SJCRH30 (cell line): ENCODE results near the gene NSRP1. TPM values are rescaled to one million over a fixed set of nuclear protein-coding genes. Genes with fewer than 3 reads are reported as not detected.
"Not testable (repeated sequence)": the region's sequence is repeated elsewhere in the genome, so short reads cannot be mapped to it uniquely, and the experiment has no call there.

ENCODE experiments used
- DNase-seq, 2 experiments: peaks; one replicate each; pipeline ENCODE4 v3.0.0-alpha.2; 2015 to 2020
- H3K27ac ChIP-seq: fragments of 250-450 bp; sonication (Bioruptor Pico); 2 replicates; pipeline ENCODE4 v1.5.1; 2020; ENCODE audit warnings: mild to moderate bottlenecking, moderate library complexity
- H3K27me3 ChIP-seq: fragments of 250-450 bp; sonication (Bioruptor Pico); 2 replicates; pipeline ENCODE4 v1.5.1; 2020; ENCODE audit warnings: mild to moderate bottlenecking, moderate library complexity
- H3K36me3 ChIP-seq: fragments of 250-450 bp; sonication (Bioruptor Pico); 2 replicates; pipeline ENCODE4 v1.5.1; 2020; ENCODE audit warnings: mild to moderate bottlenecking, moderate library complexity
- H3K4me1 ChIP-seq: fragments of 250-450 bp; sonication (Bioruptor Pico); 2 replicates; pipeline ENCODE4 v1.5.1; 2020; ENCODE audit warnings: mild to moderate bottlenecking, moderate library complexity
- H3K4me3 ChIP-seq: fragments of 250-450 bp; sonication (Bioruptor Pico); 2 replicates; pipeline ENCODE4 v1.5.1; 2020; ENCODE audit warnings: mild to moderate bottlenecking, moderate library complexity
- H3K9me3 ChIP-seq: fragments of 250-450 bp; sonication (Bioruptor Pico); replicated peaks from 2 replicates; pipeline ENCODE4 v1.5.1; 2020; ENCODE audit warnings: mild to moderate bottlenecking, moderate library complexity
- total RNA-seq: library from RNA; depleted of rRNA; stranded (reverse); fragments of >200 nt; shearing (Covaris generic); gene quantifications from 2 replicates; pipeline ENCODE4 v1.2.3, GENCODE V29; 2014

NSRP1 gene
- total RNA-seq, 1 experiment from 2014 or later: 27.3 TPM

GRCh38 chr17:30217746-30218245 is 101.2 kb downstream of the NSRP1 start:
- Histone ChIP-seq H3K4me3 (no peak overlapping the region), H3K27me3 (no peaks in the 10 kb centered on the region), H3K4me1 (no peaks in the 10 kb centered on the region), H3K9me3 (no peaks in the 10 kb centered on the region), H3K27ac (no peak overlapping the region), H3K36me3 (no peaks in the 10 kb centered on the region)
- no peak for DNase-seq

- Histone ChIP-seq H3K27me3 (no peaks in the 10 kb centered on the region), H3K4me3 (no peak overlapping the region), H3K36me3 (no peaks in the 10 kb centered on the region), H3K9me3 (no peaks in the 10 kb centered on the region), H3K27ac (no peak overlapping the region), H3K4me1 (no peaks in the 10 kb centered on the region)
- DNase-seq: no peak
These were observed 102.2 kb downstream of the NSRP1 start for GRCh38 chr17:30218799-30219198.

GRCh38 chr17:30219315-30219714 is 102.7 kb downstream of the NSRP1 start:
- no peaks in the 10 kb centered on the region for H3K36me3 ChIP-seq
- H3K27ac ChIP-seq: no peak overlapping the region
- H3K4me1 ChIP-seq: no peaks in the 10 kb centered on the region
- H3K9me3 ChIP-seq: no peaks in the 10 kb centered on the region
- DNase-seq: no peak
- H3K27me3 ChIP-seq: no peaks in the 10 kb centered on the region
- H3K4me3 ChIP-seq: no peak overlapping the region

GRCh38 chr17:30219833-30220232 is 103.2 kb downstream of the NSRP1 start:
- no peak for DNase-seq
- H3K36me3 ChIP-seq: no peaks in the 10 kb centered on the region

GRCh38 chr17:30220414-30220813 is 103.8 kb downstream of the NSRP1 start:
- Histone ChIP-seq H3K27me3 (no peaks in the 10 kb centered on the region), H3K4me3 (no peak overlapping the region), H3K4me1 (no peaks in the 10 kb centered on the region), H3K36me3 (no peaks in the 10 kb centered on the region), H3K27ac (no peak overlapping the region), H3K9me3 (no peaks in the 10 kb centered on the region)
- no peak for DNase-seq

More at GRCh38 chr17:30219833-30220232, 103.2 kb downstream of the NSRP1 start:
- H3K27me3 ChIP-seq: no peaks in the 10 kb centered on the region
- no peaks in the 10 kb centered on the region for H3K4me1 ChIP-seq
- H3K9me3 ChIP-seq: no peaks in the 10 kb centered on the region
- no peak overlapping the region for H3K4me3 ChIP-seq
- H3K27ac ChIP-seq: no peak overlapping the region

GRCh38 chr17:30221346-30221745 is 104.7 kb downstream of the NSRP1 start:
- no peak for DNase-seq
- Histone ChIP-seq H3K36me3 (no peaks in the 10 kb centered on the region), H3K4me3 (no peak overlapping the region), H3K27ac (no peak overlapping the region), H3K9me3 (no peaks in the 10 kb centered on the region), H3K4me1 (no peaks in the 10 kb centered on the region), H3K27me3 (no peaks in the 10 kb centered on the region)

GRCh38 chr17:30222251-30222650 is 105.6 kb downstream of the NSRP1 start:
- no peak for DNase-seq
- Histone ChIP-seq H3K27me3 (no peaks in the 10 kb centered on the region), H3K27ac (no peak overlapping the region), H3K9me3 (no peaks in the 10 kb centered on the region), H3K4me1 (no peaks in the 10 kb centered on the region), H3K4me3 (no peak overlapping the region), H3K36me3 (no peaks in the 10 kb centered on the region)

- H3K27ac ChIP-seq: no peak overlapping the region
- no peaks in the 10 kb centered on the region for H3K27me3 ChIP-seq
- no peaks in the 10 kb centered on the region for H3K9me3 ChIP-seq
- DNase-seq: no peak
- H3K4me3 ChIP-seq: no peak overlapping the region
- no peaks in the 10 kb centered on the region for H3K4me1 ChIP-seq
- no peaks in the 10 kb centered on the region for H3K36me3 ChIP-seq
These were observed 106.1 kb downstream of the NSRP1 start for GRCh38 chr17:30222721-30223175.

- Histone ChIP-seq H3K27me3 (no peaks in the 10 kb centered on the region), H3K9me3 (no peaks in the 10 kb centered on the region), H3K36me3 (no peaks in the 10 kb centered on the region), H3K4me1 (no peaks in the 10 kb centered on the region), H3K27ac (no peak overlapping the region), H3K4me3 (no peak overlapping the region)
- no peak for DNase-seq
These were observed 107.9 kb downstream of the NSRP1 start for GRCh38 chr17:30224419-30224960.

- Histone ChIP-seq H3K4me3 (no peak overlapping the region), H3K9me3 (no peaks in the 10 kb centered on the region), H3K36me3 (no peaks in the 10 kb centered on the region), H3K27me3 (no peaks in the 10 kb centered on the region), H3K4me1 (no peaks in the 10 kb centered on the region), H3K27ac (no peak overlapping the region)
- no peak for DNase-seq
These were observed 108.5 kb downstream of the NSRP1 start for GRCh38 chr17:30225112-30225511.

- H3K36me3 ChIP-seq: no peaks in the 10 kb centered on the region
- no peaks in the 10 kb centered on the region for H3K27me3 ChIP-seq
- no peak for DNase-seq
- no peaks in the 10 kb centered on the region for H3K9me3 ChIP-seq
- no peaks in the 10 kb centered on the region for H3K4me1 ChIP-seq
- H3K27ac ChIP-seq: no peak overlapping the region
- no peak overlapping the region for H3K4me3 ChIP-seq
These were observed 109.4 kb downstream of the NSRP1 start for GRCh38 chr17:30225919-30226553.

- H3K36me3 ChIP-seq: no peaks in the 10 kb centered on the region
- peak; percentile 56 to 71 for DNase-seq
- no peak overlapping the region for H3K4me3 ChIP-seq
- no peak overlapping the region for H3K27ac ChIP-seq
- H3K9me3 ChIP-seq: no peaks in the 10 kb centered on the region
- H3K27me3 ChIP-seq: no peaks in the 10 kb centered on the region
- no peaks in the 10 kb centered on the region for H3K4me1 ChIP-seq
These were observed 110.3 kb downstream of the NSRP1 start for GRCh38 chr17:30226878-30227277.

- no peak overlapping the region for H3K27ac ChIP-seq
- H3K27me3 ChIP-seq: peaks cover 4% of the 10 kb centered on the region; the same call in 1 of the 2 replicates
- H3K4me3 ChIP-seq: no peak overlapping the region
- no peaks in the 10 kb centered on the region for H3K4me1 ChIP-seq
- no peaks in the 10 kb centered on the region for H3K9me3 ChIP-seq
- DNase-seq: no peak
- H3K36me3 ChIP-seq: no peaks in the 10 kb centered on the region
These were observed 111.4 kb downstream of the NSRP1 start for GRCh38 chr17:30228011-30228410.

GRCh38 chr17:30229012-30229411 is 112.4 kb downstream of the NSRP1 start:
- H3K27ac ChIP-seq: no peak overlapping the region
- H3K36me3 ChIP-seq: no peaks in the 10 kb centered on the region
- H3K27me3 ChIP-seq: peaks cover 12% of the 10 kb centered on the region; the same call in 1 of the 2 replicates
- no peak overlapping the region for H3K4me3 ChIP-seq
- DNase-seq: no peak
- no peaks in the 10 kb centered on the region for H3K9me3 ChIP-seq
- H3K4me1 ChIP-seq: no peaks in the 10 kb centered on the region

- not testable (repeated sequence) for H3K4me3 ChIP-seq, H3K36me3 ChIP-seq, H3K27ac ChIP-seq, H3K9me3 ChIP-seq, DNase-seq, H3K4me1 ChIP-seq
- H3K27me3 ChIP-seq: peaks cover 18% of the 10 kb centered on the region; the same call in 1 of the 2 replicates
These were observed 113.4 kb downstream of the NSRP1 start for GRCh38 chr17:30230009-30230408.
